HG02970 (cell line): ENCODE data around the gene KCNQ4.

Experiments
- ATAC-seq: cut with Tn5 transposase; IDR thresholded peaks from one replicate; pipeline ENCODE4 v1.9.1; 2021; ENCODE audit warnings: mild to moderate bottlenecking, moderate library complexity, moderate number of reproducible peaks; ENCODE audit not compliant: unreplicated experiment, low FRiP score

Gene KCNQ4

GRCh38 chr1:40783001-40783905 is at the start of gene KCNQ4:
Gene KCNQ4, plus strand, starts transcription at chr1:40783787. Its CDS starts 307 bp downstream, at chr1:40784094.
- ATAC-seq, result no peak

- ATAC-seq, result no peak
Measured at GRCh38 chr1:40734882-40735628, 48.5 kb upstream of the KCNQ4 start.

DNA sequence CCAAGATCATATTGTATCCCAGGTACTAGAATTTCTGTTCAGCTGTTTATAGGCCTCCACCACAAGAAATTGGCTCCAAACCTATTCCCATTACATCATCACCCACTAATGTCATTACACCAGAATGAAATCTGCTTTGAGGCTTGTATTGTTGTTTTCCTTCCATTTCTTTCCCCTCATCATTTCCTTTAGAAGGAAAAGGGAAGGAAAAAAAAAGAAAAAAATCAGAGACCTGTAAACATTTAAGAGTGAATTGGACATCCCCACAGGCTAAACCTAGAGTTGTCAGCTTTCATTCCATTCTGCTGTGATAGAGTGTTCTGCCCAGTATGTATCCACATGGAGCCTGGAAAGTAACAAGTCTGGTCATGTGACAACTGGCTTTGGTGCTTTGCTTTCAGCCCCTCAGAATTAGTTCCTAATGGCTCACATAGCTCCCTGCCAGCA is 47.5 kb upstream of the KCNQ4 start:
- no peak for ATAC-seq

- ATAC-seq, result no peak
Measured at GRCh38 chr1:40738831-40739230, 44.8 kb upstream of the KCNQ4 start.

GRCh38 chr1:40739455-40740008 is 44.1 kb upstream of the KCNQ4 start:
- ATAC-seq, result no peak

DNA sequence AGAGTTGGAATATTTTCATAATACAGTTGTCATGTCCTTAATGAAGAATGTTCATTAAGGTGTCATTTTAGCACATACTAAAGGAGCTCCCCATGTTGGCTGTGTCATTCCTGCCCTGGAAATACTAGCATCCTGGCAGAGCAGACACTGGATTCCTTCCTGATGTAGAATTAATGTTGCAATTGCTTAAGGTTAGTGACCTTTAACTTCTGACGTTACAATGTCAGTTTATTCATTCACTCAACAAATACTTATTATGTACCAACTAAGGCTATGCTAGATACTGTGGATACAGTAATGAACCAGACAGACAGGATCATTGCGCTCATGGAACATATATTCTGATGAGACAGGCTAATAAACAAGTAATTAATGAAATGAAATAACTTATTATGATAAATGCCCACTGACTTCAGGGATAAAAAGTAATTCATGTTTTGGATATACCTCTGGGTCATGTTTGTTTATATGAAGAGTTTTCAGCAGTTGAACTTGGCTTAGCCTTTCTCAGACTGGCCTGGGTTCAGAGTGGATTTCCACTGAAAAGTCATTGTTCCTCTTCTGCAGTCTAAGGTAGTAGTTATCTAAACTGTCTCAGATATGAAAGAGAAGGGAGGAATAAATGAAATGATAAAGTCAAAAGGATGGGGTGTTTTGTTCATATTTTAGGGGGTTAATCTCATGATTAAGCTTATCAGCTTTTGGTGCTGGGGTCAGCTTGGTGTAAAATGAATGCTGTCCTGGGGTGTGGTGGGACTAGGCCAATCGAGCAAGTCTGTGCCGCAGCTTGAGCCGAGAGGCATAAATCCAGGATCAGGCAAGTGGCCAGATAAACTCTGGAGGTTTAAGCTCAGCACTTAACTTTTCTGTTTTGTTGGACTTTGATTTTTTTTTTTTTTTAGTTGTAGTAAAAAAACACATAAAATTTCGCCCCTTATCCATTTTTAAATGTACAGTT is 43.3 kb upstream of the KCNQ4 start:
- ATAC-seq, result no peak

GRCh38 chr1:40740997-40741736 is 42.4 kb upstream of the KCNQ4 start:
- ATAC-seq, result no peak

DNA sequence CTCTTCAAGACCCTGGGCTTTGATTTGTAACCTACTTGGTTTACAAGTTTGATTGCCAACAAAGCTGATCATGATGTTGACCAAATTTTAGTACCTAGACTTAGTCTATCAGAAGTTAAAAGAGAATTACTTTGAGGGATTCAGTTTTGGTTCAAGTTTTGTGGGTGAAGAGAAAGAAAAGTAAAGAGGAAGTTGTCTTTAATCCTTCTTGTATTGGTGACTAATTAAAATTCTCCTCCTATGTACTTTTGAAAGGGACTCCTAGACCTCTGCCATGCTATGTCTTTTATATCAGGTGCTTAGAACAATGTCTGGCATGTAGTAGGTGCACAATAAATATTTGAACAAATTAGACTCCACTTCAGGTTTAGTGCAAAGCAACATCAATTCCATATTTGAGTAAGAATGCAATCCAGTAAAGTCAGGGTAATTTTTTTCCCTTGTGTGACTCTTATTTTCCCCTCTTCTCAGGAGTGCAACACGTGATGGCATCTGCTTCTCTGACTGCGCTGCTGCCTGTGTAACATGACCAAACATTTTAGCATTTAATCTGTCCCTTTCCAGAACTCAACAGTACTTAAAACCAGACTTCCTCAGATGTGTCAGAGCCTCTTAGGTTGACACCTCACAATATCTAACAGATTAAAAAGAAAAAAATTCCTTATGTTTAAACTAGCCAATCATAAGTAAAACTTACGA is 41.1 kb upstream of the KCNQ4 start:
- no peak for ATAC-seq

DNA sequence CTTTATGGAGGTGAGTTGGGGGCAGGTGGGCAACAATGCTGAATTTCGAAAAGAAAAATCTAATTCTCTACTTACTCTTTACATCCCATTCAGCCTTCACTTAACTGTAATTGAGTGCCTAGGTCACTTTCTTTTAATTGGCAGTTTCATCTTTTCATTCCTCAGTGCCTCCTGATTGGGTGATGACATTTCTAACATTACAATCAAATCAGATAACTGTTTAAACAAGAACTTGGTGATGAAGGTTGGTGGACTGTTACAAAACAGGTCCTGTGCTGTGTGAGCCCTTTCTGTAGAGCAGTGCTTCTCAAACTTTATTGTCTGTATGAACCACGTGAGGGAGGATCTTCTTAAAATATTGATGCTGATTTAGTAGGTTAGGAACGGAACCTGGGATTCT is 40.1 kb upstream of the KCNQ4 start:
- ATAC-seq, result no peak

DNA sequence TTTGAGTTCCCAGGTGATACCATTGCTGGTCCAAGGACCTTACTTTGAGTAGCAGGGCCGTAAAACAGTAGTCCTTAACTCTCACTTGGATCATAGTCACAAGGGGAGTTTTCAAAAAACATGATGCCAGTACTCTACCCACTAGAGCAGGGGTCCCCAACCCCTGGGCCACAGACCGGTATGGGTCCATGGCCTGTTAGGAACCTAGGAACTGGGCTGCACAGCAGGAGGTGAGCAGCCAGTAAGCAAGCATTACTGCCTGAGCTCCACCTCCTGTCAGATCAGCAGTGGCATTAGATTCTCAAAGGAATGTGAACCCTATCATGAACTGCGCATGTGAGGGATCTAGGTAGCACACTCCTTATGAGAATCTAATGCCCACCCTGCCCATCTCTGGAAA is 39.7 kb upstream of the KCNQ4 start:
- no peak for ATAC-seq

DNA sequence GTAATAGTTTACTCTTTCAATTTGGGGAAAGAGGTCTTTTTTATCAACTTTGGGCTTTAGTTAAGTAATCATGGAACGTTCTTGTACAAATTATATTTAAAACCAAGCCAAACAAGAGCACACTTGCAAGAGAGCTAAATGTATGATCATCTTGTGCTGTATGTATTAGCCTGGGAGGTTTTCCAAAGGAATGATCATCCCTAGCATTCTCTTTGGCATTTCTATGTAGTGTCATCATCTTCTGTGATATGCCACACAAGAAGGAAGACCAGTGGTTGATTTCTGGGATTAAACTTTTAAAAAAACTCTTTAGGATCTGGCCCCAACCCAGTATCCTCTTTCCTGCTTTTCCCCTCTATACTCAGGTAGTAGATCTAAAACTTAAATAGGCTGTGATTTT is 38.4 kb upstream of the KCNQ4 start:
- ATAC-seq, result no peak

- ATAC-seq, result no peak
Measured at GRCh38 chr1:40746344-40747090, 37.1 kb upstream of the KCNQ4 start.

- ATAC-seq, result no peak
Measured at GRCh38 chr1:40748841-40749718, 34.5 kb upstream of the KCNQ4 start.

DNA sequence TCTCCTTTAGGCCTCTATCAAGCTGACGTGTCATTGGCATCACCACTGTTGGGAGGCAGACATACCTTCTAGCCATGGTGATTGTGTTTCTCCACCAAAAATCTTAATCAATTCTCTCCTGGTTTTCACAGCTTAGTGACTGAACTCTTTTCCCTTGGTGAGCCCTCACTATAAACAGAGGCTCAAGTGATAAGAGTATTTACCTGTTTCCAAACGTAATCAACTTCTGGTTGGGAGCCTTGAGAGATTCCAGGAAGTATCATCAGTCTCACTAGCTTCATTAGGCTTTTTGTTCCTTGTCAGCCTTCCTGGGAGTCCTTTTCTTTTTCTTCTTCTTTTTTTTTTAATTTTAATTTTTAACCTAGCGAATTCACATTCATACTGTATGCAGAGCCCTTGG is 33.8 kb upstream of the KCNQ4 start:
- ATAC-seq, result no peak

GRCh38 chr1:40750451-40750908 is 33.1 kb upstream of the KCNQ4 start:
- no peak for ATAC-seq

GRCh38 chr1:40751802-40752201 is 31.8 kb upstream of the KCNQ4 start:
- no peak for ATAC-seq
